H1 (cell line): Measurements from ENCODE around the gene RPP30. TPM values are rescaled to one million over a fixed set of nuclear protein-coding genes. Genes with fewer than 3 reads are reported as not detected.
A peak's percentile ranks its signal among the peaks of the same experiment; 100 is the strongest.

ENCODE experiments used
- CTCF ChIA-PET: fragments of 300-600 bp; sonication (Branson Sonifier 250); formaldehyde crosslinking; loops from one replicate; lab custom pipeline; 2021; ENCODE audit not compliant: partially characterized antibody; lab: Charles Lee
- POLR2A ChIA-PET: fragments of 300-600 bp; sonication (Branson Sonifier 250); formaldehyde crosslinking; loops from one replicate; lab custom pipeline; 2021; ENCODE audit warnings: inconsistent platforms; ENCODE audit not compliant: partially characterized antibody; lab: Charles Lee
- DNase-seq, 2 experiments: peaks; one replicate each; pipeline versions ENCODE4 v3.0.0 to v3.0.0-alpha.2; 2010 to 2022; ENCODE audit warnings: low spot score in 2 of 2, low read depth in 1 of 2, mixed read lengths in 1 of 2
- FAIRE-seq: peaks from 2 replicates; lab custom pipeline; 2011; peaks lifted over from hg19 to GRCh38; lab: Jason Lieb, UNC
- H2AFZ ChIP-seq: 2 replicates; pipeline ENCODE4 v1.8.1; 2012; ENCODE audit warnings: low read length, inconsistent platforms
- H2AK5ac ChIP-seq: 2 replicates; pipeline ENCODE4 v1.6.1; 2013; ENCODE audit warnings: low read depth, low read length
- H2BK120ac ChIP-seq: replicated peaks from 2 replicates; pipeline ENCODE3; 2013; ENCODE audit warnings: low read depth, low read length, inconsistent platforms
- H2BK12ac ChIP-seq: 2 replicates; pipeline ENCODE4 v1.6.1; 2013; ENCODE audit warnings: low read depth, low read length
- H2BK15ac ChIP-seq: 2 replicates; pipeline ENCODE4 v1.6.1; 2013; ENCODE audit warnings: low read length
- H2BK20ac ChIP-seq: 2 replicates; pipeline ENCODE4 v1.6.1; 2013; ENCODE audit warnings: low read length
- H2BK5ac ChIP-seq: 2 replicates; pipeline ENCODE4 v1.6.1; 2013; ENCODE audit warnings: low read depth, low read length
- H3K14ac ChIP-seq: 2 replicates; pipeline ENCODE4 v1.6.1; 2013; ENCODE audit warnings: inconsistent platforms; ENCODE audit not compliant: insufficient read length
- H3K18ac ChIP-seq: 2 replicates; pipeline ENCODE4 v1.6.1; 2013; ENCODE audit warnings: low read length; ENCODE audit errors: extremely low read depth
- H3K23ac ChIP-seq: 2 replicates; pipeline ENCODE4 v1.6.1; 2013; ENCODE audit warnings: inconsistent platforms; ENCODE audit not compliant: insufficient read length
- H3K23me2 ChIP-seq: 2 replicates; pipeline ENCODE4 v1.6.1; 2013; ENCODE audit warnings: low read depth, low read length
- H3K27ac ChIP-seq: 2 replicates; pipeline ENCODE4 v1.6.1; 2011; ENCODE audit warnings: low read depth, low read length, inconsistent platforms
- H3K27me3 ChIP-seq, 4 experiments: replicated peaks in 1 of 4; 1 replicate in 1 of 4; 2 replicates in 3 of 4; pipeline versions ENCODE4 v1.6.1 to v1.8.1; 2011 to 2013; ENCODE audit warnings: low read length in 3 of 4, mild to moderate bottlenecking in 3 of 4, inconsistent platforms in 2 of 4, mixed read lengths in 2 of 4, moderate library complexity in 1 of 4; ENCODE audit not compliant: control insufficient read depth in 3 of 4, insufficient read depth in 3 of 4; ENCODE audit errors: extremely low read depth in 1 of 4
- H3K36me3 ChIP-seq, 4 experiments: 2 replicates each; pipeline versions ENCODE4 v1.6.1 to v1.8.1; 2011 to 2013; ENCODE audit warnings: mild to moderate bottlenecking in 4 of 4, low read length in 3 of 4, moderate library complexity in 2 of 4, control low read depth in 1 of 4, inconsistent platforms in 1 of 4; ENCODE audit not compliant: insufficient read depth in 4 of 4, control insufficient read depth in 2 of 4
- H3K4ac ChIP-seq: replicated peaks from 2 replicates; pipeline ENCODE3; 2013; ENCODE audit warnings: low read length, low read depth, mixed read lengths, inconsistent platforms; ENCODE audit not compliant: insufficient read length
- H3K4me1 ChIP-seq, 4 experiments: replicated peaks in 1 of 4; 1 replicate in 1 of 4; 2 replicates in 3 of 4; pipeline versions ENCODE4 v1.6.1 to v1.8.1; 2011 to 2013; ENCODE audit warnings: low read length in 3 of 4, inconsistent platforms in 2 of 4, mixed read lengths in 1 of 4; ENCODE audit not compliant: insufficient read depth in 4 of 4, control insufficient read depth in 3 of 4
- H3K4me2 ChIP-seq, 2 experiments: 2 replicates each; pipeline versions ENCODE4 v1.6.1 to v1.8.1; 2011 to 2013; ENCODE audit warnings: low read depth in 2 of 2, low read length in 2 of 2, control low read depth in 1 of 2, inconsistent platforms in 1 of 2, mild to moderate bottlenecking in 1 of 2; ENCODE audit not compliant: insufficient read depth in 1 of 2
- H3K4me3 ChIP-seq, 4 experiments: fragments of 200-600, 300-600 bp in 1 of 4; sonication (generic), shearing (Covaris generic), sonication (Bioruptor Twin) in 1 of 4; 2 replicates each; pipeline versions ENCODE4 v1.5.1 to v1.8.1; 2011 to 2016; ENCODE audit warnings: low read length in 4 of 4, low read depth in 3 of 4, control low read depth in 2 of 4, inconsistent platforms in 2 of 4, mild to moderate bottlenecking in 2 of 4, mixed read lengths in 1 of 4, moderate library complexity in 1 of 4; ENCODE audit not compliant: insufficient read depth in 2 of 4; ENCODE audit errors: extremely low read depth in 1 of 4
- H3K56ac ChIP-seq: replicated peaks from 2 replicates; pipeline ENCODE3; 2013; ENCODE audit warnings: low read depth, mild to moderate bottlenecking, mixed read lengths, low read length, inconsistent platforms; ENCODE audit not compliant: insufficient read length
- H3K79me1 ChIP-seq: 2 replicates; pipeline ENCODE4 v1.6.1; 2013; ENCODE audit warnings: low read depth, low read length, control low read depth
- H3K79me2 ChIP-seq, 2 experiments: 2 replicates each; pipeline versions ENCODE4 v1.6.1 to v1.8.1; 2012 to 2013; ENCODE audit warnings: low read length in 2 of 2, mild to moderate bottlenecking in 2 of 2, inconsistent platforms in 1 of 2; ENCODE audit not compliant: insufficient read depth in 2 of 2, control insufficient read depth in 1 of 2
- H3K9ac ChIP-seq, 4 experiments: replicated peaks in 1 of 4; 1 replicate in 1 of 4; 2 replicates in 3 of 4; pipeline versions ENCODE4 v1.6.1 to v1.8.1; 2011 to 2013; ENCODE audit warnings: low read depth in 3 of 4, low read length in 3 of 4, control low read depth in 2 of 4, mild to moderate bottlenecking in 2 of 4, moderate library complexity in 2 of 4, inconsistent platforms in 1 of 4; ENCODE audit errors: extremely low read depth in 1 of 4
- H3K9me3 ChIP-seq, 2 experiments: 2 replicates each; pipeline versions ENCODE4 v1.6.1 to v1.8.1; 2012 to 2013; ENCODE audit warnings: mild to moderate bottlenecking in 2 of 2, moderate library complexity in 2 of 2, control low read depth in 1 of 2, inconsistent platforms in 1 of 2, low read depth in 1 of 2, low read length in 1 of 2, mixed read lengths in 1 of 2; ENCODE audit not compliant: insufficient read depth in 2 of 2
- H4K20me1 ChIP-seq, 2 experiments: replicated peaks in 1 of 2; 2 replicates each; pipeline versions ENCODE3 to v1.8.1; 2011 to 2013; ENCODE audit warnings: inconsistent platforms in 2 of 2, low read length in 2 of 2, mild to moderate bottlenecking in 1 of 2; ENCODE audit not compliant: insufficient read depth in 2 of 2, control insufficient read depth in 1 of 2
- H4K5ac ChIP-seq: 2 replicates; pipeline ENCODE4 v1.6.1; 2013; ENCODE audit warnings: low read length, low read depth, mixed read lengths, inconsistent platforms; ENCODE audit not compliant: insufficient read length
- H4K8ac ChIP-seq: 2 replicates; pipeline ENCODE4 v1.8.0; 2013; ENCODE audit warnings: mild to moderate bottlenecking, moderate library complexity, low read length, inconsistent platforms; ENCODE audit not compliant: insufficient read depth; ENCODE audit errors: extremely low read depth
- H4K91ac ChIP-seq: replicated peaks from 2 replicates; pipeline ENCODE3; 2013; ENCODE audit warnings: low read length, mixed read lengths, inconsistent platforms; ENCODE audit not compliant: insufficient read length
- ATF3 ChIP-seq: IDR thresholded peaks from 2 replicates; pipeline ENCODE4 v1.6.1; 2011; ENCODE audit warnings: low read depth, mild to moderate bottlenecking, low read length; ENCODE audit not compliant: insufficient read depth
- GABPA ChIP-seq: IDR thresholded peaks from 2 replicates; pipeline ENCODE4 v1.6.1; 2011; ENCODE audit warnings: mild to moderate bottlenecking, low read length, moderate library complexity, borderline replicate concordance; ENCODE audit not compliant: insufficient read depth
- ZNF274 ChIP-seq: IDR thresholded peaks from 2 replicates; pipeline ENCODE4 v1.7.0; 2012; ENCODE audit warnings: low read length, borderline replicate concordance; ENCODE audit errors: extremely low read depth
- WGBS, 2 experiments: shearing (Covaris generic) in 1 of 2; methylation state at CpG; one replicate each; pipeline versions ENCODE4 v1.1.6 to v1.1.7; 2013 to 2015; ENCODE audit warnings: low lambda C conversion rate in 2 of 2, mixed read lengths in 2 of 2, inconsistent platforms in 1 of 2, low coverage in 1 of 2, missing lambda C conversion rate in 1 of 2; ENCODE audit not compliant: insufficient replicate concordance in 2 of 2, insufficient coverage in 1 of 2, insufficient read length in 1 of 2; ENCODE audit errors: extremely low coverage in 1 of 2, missing lambda C conversion rate in 1 of 2; 5-methylcytosine and 5-hydroxymethylcytosine counted together
- polyA plus RNA-seq, 7 experiments: library from polyadenylated mRNA; depleted of rRNA in 3 of 7; stranded (reverse) in 5 of 7; unstranded in 2 of 7; fragments of >200 nt in 5 of 7; fragments of 200-250 nt in 2 of 7; gene quantifications; 1 replicate in 5 of 7; 2 replicates in 1 of 7; 4 replicates in 1 of 7; pipeline versions ENCODE4 v1.2.1 to v1.2.3, GENCODE V29; 2011 to 2013; ENCODE audit warnings: missing spikeins in 2 of 7, mixed read lengths in 2 of 7
- total RNA-seq: library from RNA; stranded (reverse); fragmentation: NEBNext Ultra II Directional; extraction: Animal tissue kit (Norgen Biotek cat#: 25700); gene quantifications from 2 replicates; pipeline ENCODE4 v1.2.1, GENCODE V29; 2021

RPP30 gene
- total and polyA plus RNA-seq, 2 of the 8 experiments (the other 6 are each of a cell fraction or from before 2014, with no cell fraction given), result 38.9 to 79.7 TPM

- H3K14ac ChIP-seq, result no peak overlapping the region
- H4K5ac ChIP-seq, result no peak overlapping the region
- H3K79me2 ChIP-seq, result peaks cover 9 to 30% of the 10 kb centered on the region in 2 experiments
- WGBS, 2 experiments, result 70% methylated on average over 8 of the region's 8 CpGs; no CpG with 5 or more reads in 1 of the 2 experiments
- TF ChIP-seq ATF3 (no peak), GABPA (no peak), ZNF274 (no peak)
- TF ChIP-seq, all 59 proteins: peak for 0
- Histone ChIP-seq H2BK20ac (no peak overlapping the region), H2BK12ac (no peak overlapping the region), H2BK5ac (no peak overlapping the region), H3K79me1 (no peaks in the 10 kb centered on the region), H3K36me3 (peaks cover 2 to 20% (median 13%) of the 10 kb centered on the region in 4 experiments; a peak in 6 of 8 replicates), H3K18ac (no peak overlapping the region), H2BK120ac (no peak overlapping the region), H3K23ac (no peak overlapping the region), H2AK5ac (no peak overlapping the region), H2AFZ (no peak overlapping the region), H3K23me2 (peaks cover 6% of the 10 kb centered on the region; the same call in 1 of the 2 replicates), H3K4me1 (peaks cover 0 to 5% (median 2%) of the 10 kb centered on the region in 4 experiments; a peak in 4 of 7 replicates), H4K8ac (no peak overlapping the region), H2BK15ac (no peak overlapping the region), H4K91ac (no peak overlapping the region), H3K4me2 (peak overlapping the region; percentile 88 to 95), H3K9ac (peak overlapping the region; percentile 67 to 96 (median 95)), H3K56ac (no peak overlapping the region), H3K27me3 (no peaks in the 10 kb centered on the region), H4K20me1 (no peaks in the 10 kb centered on the region), H3K4ac (no peak overlapping the region), H3K4me3 (peak overlapping the region; percentile 90 to 99 (median 96)), H3K9me3 (peaks cover 4 to 10% of the 10 kb centered on the region in 2 experiments; a peak in 2 of 4 replicates), H3K27ac (no peak overlapping the region)
- FAIRE-seq, result no peak
- CTCF ChIA-PET, result interaction anchor here (0.9 to 2.4 kb wide), 7 partner anchors 11 to 377 kb away, joined by 3 to 8 read pairs (median 4); no protein-coding TSS in a partner anchor
- DNase-seq, result no peak
- POLR2A ChIA-PET, result interaction anchor here (1.2 to 2.1 kb wide), 5 partner anchors 8 to 123 kb away, joined by 3 to 5 read pairs (median 3); no protein-coding TSS in a partner anchor
Observed at GRCh38 chr10:90872648-90873020, 860 bp downstream of the RPP30 start.
